NT2/D1 (cell line): ENCODE measurements around the gene CATSPER3.

Source experiments
- SUZ12 ChIP-seq: IDR thresholded peaks from 2 replicates; pipeline ENCODE4 v1.6.1; 2011; ENCODE audit not compliant: insufficient read length, insufficient read depth; ENCODE audit errors: extremely low read depth
- YY1 ChIP-seq: IDR thresholded peaks from 2 replicates; pipeline ENCODE4 v1.6.1; 2011; ENCODE audit not compliant: insufficient read length, insufficient read depth
- ZNF274 ChIP-seq: IDR thresholded peaks from 2 replicates; pipeline ENCODE4 v1.6.1; 2011; ENCODE audit warnings: mild to moderate bottlenecking, low read depth, low read length

DNA sequence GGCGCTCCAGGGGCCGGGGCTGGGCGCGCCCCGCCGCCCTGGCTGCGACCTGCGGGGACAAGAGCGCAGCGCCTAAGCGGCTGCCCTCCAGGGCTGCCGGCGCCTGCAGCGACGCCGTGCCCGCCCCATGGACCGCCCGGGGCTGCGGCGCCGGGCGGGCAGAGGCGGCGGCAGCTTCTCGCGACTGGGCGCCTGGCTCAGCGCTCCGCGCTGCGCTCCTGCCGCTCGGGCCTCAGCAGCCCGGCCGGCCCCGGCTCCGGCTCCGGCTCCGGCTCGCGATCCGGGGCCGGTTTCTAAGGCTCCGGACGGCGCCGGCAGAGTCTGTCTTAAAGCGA, 66.2 kb downstream of the CATSPER3 start, which contains the start of gene PITX1:
- TF ChIP-seq ZNF274, result no peak
- TF ChIP-seq SUZ12, result no peak
- no peak for TF ChIP-seq YY1
